CD4-positive, alpha-beta T cell treated with Interleukin-15 for 4 hours (primary cell): ENCODE measurements around the gene CWC27.
A peak's percentile ranks its signal among the peaks of the same experiment; 100 is the strongest.
"Not testable (repeated sequence)": the region's sequence is repeated elsewhere in the genome, so short reads cannot be mapped to it uniquely, and the experiment has no call there.

Source experiments
- DNase-seq: peaks from one replicate; pipeline ENCODE4 v3.0.0-alpha.2; 2020; ENCODE audit warnings: low spot score

Gene CWC27

DNA sequence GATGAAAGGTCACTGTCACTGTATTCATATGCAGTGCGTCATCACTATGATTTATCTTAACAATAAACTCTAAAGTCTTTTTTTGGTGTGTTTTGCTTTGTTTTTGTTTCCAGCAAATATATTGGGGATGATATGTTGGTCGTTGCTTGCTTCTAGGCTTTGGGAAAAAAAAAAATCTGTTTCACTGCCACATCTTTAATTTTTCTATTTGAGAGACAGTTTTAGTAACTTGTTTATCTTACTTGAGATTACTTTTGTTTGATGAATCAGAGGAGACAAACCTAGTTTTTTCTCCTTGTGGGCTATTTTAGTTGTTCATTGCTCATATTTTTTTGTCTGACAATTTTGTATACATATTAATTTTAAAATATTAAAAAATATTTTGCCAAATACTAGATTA is 19.4 kb downstream of the CWC27 start:
- no peak for DNase-seq

DNA sequence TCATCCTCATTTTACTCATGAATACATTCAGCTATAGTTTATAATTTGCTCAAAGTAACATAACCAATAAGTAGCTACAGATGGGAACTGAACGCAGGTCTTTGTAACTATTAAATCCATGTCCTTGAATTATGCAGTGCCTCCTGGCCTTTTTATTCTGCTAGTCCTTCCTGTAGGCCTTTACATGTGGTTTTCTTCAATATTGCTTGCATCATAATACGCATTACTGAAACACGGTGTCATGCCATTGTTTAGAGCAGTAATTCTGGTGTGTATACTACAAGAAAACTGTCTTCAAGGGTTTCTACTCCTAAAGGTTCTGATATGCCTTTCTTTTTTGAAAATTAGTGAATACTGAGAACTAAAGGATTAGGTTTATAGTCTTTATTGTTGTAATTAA is 20.7 kb downstream of the CWC27 start:
- no peak for DNase-seq

DNA sequence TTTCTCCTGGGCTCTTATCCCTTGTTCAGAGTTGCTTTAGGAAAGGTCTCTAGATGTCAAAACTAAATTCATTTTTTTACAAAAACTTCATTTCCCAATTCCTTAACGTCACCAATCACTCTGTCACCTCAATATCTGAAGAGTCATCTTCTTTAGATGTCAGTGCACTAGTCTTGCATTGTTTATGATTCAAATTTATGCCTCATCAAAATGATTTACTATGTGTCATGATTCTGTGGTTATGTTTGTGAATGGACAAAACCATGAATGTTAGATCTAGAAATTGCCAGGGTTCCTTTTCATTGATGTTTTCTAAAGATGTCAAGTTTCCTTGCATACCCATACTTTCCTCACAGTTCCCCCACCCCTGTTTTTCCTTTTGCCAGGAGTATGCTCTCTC is 21.5 kb downstream of the CWC27 start:
- DNase-seq = no peak

DNA sequence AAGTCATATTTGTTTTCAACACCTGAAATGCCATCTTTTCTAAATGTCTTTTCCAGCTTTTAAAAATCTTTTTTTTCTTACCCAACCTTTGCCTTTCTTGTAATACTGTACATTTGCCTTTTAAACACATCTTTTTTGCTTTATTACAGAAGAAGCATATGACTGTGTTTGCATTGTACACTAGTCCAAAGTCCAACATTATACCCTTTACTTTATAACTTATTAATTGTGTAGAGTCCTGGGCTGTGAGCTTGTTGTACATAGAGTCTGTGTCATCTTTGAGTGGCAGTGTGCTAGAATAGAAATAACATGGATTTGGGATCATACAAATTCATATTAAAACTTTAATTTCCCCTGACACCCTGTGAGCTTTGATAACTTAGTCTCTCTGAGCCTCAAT is 23.7 kb downstream of the CWC27 start:
- no peak for DNase-seq

DNA sequence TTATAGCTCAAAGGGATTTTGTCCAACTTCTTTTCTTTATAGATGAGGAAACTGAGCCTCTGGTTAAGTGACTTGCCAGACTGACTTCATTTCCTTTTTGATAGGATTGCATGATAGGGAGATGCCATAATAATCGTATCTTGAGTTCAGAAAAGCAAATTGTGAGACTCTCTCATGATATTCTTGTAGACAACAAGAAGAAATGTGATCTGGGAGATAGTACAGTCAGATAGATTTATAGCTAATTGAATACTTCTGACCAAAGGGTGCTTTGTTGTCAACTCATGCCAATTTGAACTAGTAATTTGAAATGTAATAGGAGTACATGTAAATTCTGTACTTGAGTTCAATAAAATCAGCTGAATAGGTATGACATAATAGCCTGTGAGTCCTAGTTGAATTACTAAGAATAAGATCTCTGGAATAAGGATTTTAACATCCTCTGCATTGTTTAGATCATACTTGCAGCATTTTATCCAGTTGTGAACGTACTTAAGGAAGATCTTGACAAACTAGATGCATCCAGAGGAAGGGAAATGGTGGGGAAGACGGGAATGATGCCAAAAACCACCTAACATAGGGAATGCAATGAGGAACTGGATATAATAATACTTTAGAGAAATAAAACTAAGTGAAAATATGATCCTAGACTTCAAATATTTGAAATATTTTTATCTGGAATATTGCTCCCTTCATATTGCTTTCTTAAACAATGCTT is 25.5 kb downstream of the CWC27 start:
- no peak for DNase-seq

DNA sequence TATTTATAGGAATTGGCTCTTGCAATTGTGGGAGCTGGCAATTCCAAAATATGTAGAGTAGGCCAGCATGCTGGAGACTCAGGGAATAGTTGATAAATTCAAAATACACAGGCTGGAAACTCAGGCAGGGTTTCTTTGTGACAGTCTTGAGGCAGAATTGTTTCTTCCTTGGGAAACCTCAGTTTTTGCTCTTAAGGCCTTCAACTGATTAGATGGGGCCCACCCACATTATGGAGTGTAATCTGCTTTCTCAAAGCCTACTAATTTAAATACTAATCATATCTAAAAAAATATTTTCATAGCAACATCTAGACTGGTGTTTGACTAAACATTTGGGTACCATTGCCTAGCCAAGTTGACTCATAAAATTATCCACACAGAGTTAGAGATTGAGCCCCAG is 27.6 kb downstream of the CWC27 start:
- no peak for DNase-seq

DNA sequence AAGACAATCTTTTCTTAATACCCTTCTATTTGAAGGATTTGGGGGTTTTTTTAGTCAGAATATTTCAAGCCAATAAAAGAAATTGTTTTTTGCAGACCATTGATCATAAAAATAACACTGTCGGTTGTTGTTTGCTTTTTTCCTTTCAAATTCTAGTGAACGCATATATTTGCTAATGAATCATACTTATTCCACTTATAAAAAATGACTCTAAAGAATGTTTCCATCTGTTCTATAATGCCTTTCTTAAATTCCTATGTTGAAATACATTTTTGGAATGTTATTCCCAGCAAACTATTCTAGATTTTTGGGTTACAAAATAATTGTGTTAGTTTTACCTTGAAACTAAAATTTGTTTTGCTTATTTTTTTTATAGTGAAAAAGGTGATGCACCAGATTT is 32.2 kb downstream of the CWC27 start:
- no peak for DNase-seq

DNA sequence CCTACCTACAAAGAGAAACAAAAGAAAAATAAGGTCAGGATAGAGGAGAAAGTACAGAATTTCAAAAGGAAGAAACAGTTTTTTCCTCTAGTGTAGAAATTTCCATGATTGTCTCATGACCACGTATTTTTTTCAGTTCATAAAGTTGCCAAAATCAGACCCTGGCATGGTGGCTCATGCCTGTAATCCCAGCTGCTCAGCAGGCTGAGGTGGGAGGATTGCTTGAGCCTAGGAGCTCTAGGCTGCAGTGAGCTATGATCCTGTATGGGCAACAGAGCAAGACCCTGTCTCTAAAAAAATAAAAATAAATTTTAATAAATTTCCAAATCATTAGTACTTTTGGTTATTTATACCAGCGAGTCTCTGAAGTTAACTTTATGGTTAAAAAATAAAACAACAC is 37.8 kb downstream of the CWC27 start:
- DNase-seq = no peak

DNA sequence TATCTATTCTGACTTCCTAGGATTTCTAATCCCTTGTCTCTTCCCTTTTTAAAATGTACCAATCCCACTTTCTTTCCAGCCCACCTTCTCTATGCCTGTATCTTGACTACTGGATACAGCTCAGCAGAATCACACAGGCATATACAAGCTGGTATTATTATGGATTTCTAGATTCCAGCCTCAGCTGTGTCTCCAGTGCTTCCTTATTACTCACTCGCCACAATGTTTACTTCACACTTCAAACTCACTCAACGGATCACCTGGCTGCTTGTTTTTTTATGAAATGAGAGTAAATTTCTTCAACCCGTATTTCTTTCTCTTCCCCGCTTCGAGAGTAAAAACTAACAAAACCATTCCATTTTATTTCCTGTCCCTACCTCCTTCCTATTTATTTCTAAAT is 38.8 kb downstream of the CWC27 start:
- DNase-seq = no peak

DNA sequence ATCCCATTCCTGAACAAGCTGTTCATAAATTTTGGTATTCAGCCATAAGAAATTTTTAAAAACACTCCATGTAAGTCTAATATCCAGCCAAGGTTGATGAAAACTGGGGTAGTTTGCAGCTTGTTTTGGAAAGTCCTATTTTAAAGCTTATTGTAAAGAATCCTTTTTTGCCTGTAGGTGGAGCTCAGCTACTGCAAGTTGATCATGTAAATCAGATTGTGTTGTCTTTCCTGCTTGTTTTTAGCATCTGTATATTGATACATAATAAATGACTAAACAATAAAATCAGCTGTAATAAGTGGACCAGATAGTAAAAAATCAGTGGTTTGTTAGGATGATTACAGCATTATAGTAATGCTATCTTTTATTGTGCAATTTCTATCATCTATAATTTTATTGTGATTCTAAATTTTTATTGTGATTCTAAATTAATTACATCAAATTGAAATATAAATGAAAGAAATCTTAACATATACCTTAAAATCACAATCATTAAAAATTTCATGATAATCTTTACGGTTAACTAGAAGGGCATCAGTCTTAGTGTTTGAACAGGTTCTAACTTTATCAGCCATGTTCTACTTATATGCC is 42.4 kb downstream of the CWC27 start:
- DNase-seq = peak; percentile 43

DNA sequence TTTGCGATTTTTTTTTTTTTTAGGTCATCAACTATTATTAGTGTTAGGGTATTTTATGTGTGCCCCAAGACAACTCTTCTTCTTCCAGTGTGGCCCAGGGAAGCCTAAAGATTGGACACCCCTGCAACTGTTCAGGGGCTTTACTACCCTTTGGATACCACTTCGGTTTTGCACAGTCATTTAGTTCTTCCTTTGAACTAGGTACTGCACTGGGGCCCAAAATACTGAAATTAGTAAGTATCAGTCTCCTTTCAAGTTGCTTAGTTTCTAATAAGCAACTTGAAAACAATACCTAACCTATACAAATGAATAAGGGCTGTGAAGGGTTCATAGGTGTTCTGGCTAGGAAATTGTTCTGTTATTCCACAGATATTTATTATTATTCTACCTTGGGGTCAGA is 45.3 kb downstream of the CWC27 start:
- DNase-seq = no peak

DNA sequence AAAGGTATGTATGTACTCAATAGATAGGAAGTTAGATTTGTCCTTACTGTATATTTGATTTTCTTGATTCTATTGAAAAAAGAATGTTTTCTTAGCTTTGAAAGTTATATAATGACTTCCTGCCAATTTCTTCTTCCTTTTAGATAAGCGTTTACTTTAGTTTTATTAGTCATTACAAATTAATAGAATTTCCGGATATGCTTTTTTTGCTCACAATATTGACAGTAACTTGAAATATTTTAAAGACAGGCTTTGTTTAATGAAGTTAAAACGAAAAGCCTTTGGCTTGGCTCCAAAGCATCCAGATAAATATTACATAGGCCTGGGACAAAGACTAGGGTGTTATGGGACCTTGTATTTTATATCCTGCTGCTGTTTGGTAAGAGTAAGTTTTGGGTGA is 49.5 kb downstream of the CWC27 start:
- no peak for DNase-seq

DNA sequence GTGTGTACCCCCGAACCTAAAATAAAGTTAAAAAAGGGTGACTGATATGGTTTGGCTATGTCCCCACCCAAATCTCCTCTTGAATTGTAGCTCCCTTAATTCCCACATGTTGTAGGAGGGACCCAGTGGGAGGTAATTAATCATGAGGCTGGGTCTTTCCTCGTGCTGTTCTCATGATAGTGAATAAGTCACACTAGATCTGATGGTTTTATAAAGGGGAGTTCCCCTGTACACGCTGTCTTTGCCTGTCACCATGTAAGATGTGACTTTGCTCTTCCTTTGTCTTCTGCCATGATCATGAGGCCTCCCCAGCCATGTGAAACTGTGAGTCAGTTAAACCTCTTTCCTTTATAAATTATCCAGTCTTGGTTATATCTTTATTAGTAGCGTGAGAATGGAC is 50.6 kb downstream of the CWC27 start:
- not testable (repeated sequence) for DNase-seq

DNA sequence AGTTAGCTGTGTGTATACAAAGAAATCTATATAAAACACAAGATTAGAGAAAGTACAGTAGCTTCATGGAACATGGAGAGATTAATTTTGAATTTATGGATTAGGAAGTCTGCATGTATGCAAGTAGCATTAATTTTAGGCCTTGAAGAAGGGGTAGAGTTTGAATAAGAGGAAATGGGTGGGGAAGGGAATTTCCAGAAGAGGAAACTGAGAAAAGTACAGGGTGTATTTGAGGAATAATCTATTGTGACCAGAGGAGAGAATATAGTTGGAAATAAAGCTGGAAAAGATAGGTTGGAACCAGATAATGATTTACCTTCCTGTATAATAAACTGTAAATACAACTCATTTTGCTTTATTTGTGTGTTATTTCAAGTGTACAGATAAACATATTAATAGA is 53.6 kb downstream of the CWC27 start:
- DNase-seq = no peak

DNA sequence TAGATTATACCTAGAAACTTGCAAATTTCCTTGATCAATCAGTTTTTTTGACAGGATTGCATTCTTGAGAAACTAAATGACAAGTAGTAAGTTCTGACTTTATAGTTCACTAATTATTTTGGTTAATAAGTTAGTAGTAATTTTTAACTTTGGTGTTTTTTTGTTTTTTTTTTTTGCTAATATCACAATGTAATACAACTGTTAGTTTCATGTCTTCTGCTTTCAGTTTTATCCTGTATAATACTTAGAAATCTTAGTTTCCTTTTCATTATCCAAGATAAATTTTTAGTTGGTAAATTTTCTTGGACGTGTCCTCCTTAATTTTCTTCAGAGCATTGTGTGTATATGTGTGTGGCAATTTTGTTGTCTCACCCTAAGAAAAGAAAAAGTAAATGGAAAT is 57.8 kb downstream of the CWC27 start:
- no peak for DNase-seq

DNA sequence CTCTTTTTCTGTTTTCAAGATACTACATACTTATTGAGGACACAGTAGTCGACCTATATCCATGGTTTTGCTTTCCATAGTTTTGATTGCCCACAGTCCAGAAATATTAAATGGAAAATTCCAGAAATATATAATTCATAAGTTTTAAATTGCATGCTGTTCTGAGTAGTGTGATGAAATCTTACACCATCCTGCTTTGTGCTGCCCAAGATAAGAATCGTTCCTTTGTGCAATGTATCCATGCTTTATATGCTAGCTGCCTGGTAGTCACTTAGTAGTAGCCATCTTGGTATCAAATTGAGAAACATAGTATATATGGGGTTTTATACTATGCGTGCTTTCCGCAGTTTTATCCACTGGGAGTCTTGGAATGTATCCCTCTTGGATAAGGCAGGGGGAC is 59.0 kb downstream of the CWC27 start:
- DNase-seq = no peak

DNA sequence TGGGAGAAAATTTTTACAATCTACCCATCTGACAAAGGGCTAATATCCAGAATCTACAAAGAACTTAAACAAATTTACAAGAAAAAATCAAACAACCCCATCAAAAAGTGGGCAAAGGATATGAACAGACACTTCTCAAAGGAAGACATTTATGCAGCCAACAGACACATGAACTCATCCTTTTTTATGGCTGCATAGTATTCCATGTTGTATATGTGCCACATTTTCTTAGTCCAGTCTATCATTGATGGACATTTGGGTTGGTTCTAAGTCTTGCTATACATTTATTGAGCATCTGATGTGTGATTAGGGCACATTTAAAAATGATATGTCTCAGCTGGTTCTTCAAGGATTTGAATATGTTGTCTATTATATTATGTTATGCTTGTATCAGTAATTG is 61.9 kb downstream of the CWC27 start:
- not testable (repeated sequence) for DNase-seq

DNA sequence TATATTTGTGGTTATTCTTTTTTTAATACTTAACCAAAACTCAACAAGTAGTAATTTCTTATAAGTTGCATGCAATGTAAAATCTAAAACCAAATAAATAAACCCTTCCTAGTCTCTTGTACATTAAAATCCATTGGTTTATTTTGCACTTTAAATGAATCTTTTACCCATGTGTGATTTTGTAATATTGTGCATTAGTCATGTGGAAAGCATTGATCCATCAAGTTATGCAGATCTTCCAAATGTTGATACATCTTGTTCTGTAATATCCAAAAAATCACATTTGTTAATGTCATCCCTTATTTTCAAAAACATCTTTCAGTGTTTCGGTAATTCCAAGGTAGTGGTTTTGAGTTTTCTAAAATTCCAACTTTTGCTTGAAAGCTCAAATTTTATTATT is 63.3 kb downstream of the CWC27 start:
- DNase-seq = no peak

DNA sequence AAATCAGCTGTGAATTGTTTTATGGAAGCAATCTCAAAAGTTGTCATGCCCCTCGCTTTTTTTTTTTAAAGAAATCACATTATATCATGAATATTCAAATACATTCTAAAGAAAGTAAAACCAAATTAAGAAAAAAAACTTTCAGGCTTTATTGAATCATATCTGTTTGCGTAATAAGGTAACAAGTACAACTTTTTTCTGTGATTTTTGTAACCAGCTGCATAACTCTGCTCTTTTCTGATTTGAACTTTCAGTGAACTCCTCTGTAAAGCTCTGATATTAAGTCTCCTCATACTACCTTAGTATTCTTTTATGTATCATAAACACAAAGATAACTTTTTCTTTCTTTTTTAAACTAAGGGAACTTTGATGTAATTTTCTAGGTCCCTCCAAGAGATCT is 65.3 kb downstream of the CWC27 start:
- DNase-seq = no peak

DNA sequence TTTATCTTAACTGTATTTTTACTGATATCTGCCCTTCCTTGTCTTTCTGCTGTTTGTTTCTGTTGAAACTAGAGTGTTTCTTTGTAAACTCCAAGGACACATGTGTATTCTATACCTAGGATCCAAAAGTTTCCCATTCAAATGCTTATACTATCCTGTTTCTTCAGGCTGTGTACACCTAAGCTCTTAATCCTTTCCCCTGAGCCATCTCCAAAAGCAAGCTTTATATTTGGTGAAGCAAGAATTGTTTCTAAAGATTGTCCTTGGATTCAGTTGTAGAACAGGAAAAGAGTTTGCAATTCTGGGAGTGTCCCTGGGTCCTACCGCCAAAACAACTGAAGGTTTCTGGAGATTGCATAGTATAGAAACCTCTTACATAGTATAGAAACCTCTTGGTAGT is 65.9 kb downstream of the CWC27 start:
- no peak for DNase-seq

DNA sequence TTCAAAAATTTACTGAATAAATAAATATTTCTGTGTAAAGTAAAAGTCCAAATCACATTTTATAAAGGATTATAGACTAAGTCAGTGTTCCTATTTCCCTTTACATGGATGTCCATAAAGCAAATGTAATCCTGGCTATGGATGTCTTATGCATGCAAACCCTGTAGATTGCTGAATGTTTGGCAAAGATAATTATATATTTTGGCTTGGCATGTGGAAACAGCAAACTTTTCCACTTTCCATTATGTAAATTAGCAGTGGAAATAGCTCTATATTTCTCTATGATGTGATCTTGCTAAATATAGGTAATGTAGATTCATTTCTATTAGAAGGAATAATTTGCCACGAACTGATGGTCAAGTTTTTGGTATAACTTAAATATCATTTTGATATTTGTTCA is 66.5 kb downstream of the CWC27 start:
- DNase-seq = no peak

DNA sequence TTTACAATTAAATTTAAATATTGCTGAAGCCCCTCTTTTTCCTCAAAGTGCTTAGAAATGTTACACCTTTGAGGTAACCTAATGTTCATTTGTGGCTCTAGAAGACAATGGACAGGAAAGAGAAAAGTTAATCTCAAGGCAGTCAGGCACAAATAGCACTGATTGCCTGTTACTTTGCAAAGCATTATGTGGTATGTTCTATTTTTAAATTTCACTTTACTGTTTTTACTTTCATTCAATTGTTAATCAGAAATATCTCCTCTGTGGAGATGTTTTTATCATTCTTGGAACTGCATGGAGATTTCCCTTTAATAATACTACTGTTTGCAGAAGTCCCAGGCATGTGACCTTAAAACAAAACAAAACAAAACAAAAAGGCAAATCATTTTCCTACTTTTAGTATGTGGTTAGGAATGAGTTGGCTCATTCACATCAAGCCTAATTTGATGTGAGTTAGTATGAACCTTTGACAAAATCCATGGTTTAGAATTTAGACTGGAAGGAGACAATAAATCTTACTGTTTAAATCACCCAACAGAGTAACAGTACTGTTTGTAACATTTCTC is 67.5 kb downstream of the CWC27 start:
- DNase-seq = no peak

DNA sequence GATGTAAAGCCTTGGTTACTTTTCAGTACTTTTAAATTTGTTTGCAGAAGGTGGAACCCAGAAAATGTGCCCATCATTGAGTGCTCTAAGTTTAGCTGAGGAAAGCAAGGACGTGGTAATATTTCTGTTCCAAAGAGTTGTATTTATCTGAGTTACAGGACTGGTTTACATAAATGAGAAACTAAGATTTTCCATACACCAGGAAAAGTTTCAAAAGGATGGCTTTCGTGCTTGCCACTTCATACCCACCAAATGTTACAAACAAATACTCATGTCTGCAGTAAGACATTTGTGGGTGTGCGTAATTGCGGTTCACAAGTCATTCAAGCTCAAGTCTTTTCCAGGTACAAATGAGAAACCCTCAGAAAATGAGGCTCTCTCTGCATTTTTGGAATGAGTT is 68.1 kb downstream of the CWC27 start:
- DNase-seq = no peak

DNA sequence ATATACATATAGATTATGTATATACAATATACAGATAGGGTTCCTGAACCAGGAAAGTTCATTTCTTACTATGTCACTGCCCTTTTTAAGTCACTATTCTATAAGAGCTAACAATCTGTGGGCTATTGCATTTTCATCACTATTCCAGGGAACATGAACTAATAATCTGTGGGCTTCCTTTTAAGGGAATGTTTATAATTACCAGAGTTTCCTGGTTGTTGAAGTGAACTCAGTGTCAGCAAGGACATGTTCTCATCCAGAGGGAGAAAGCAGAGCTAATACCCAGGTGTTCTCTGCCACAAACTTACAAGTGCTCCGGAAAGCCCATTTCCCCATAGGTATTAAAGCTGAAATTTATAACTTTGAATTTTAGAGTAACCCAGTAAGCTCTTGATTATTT is 69.6 kb downstream of the CWC27 start:
- no peak for DNase-seq
